ENCODE results near the gene STAC2. TPM values are rescaled to one million over a fixed set of nuclear protein-coding genes. Genes with fewer than 3 reads are reported as not detected.

The STAC2 gene
- total RNA-seq, 1 donor = not detected

- peak in 2 of 3 donors; percentile 79 to 87 for DNase-seq (ENCODE audit: low read depth in 2 of 3, low spot score in 2 of 3)
Observed at GRCh38 chr17:39235555-39236449, 10.1 kb upstream of the STAC2 start.

GRCh38 chr17:39231591-39232551 is 6.1 kb upstream of the STAC2 start:
- peak in 2 of 3 donors; percentile 53 to 70 for DNase-seq (ENCODE audit: low read depth in 2 of 3, low spot score in 2 of 3)

- no peak for DNase-seq (ENCODE audit: low read depth in 2 of 3, low spot score in 2 of 3)
Observed at GRCh38 chr17:39231091-39231561, 5.4 kb upstream of the STAC2 start.

- DNase-seq (ENCODE audit: low read depth in 2 of 3, low spot score in 2 of 3) = no peak
Observed at GRCh38 chr17:39230361-39230760, 4.6 kb upstream of the STAC2 start.

GRCh38 chr17:39229274-39229913 is 3.6 kb upstream of the STAC2 start:
- DNase-seq (ENCODE audit: low read depth in 2 of 3, low spot score in 2 of 3) = no peak

- no peak for DNase-seq (ENCODE audit: low read depth in 2 of 3, low spot score in 2 of 3)
Observed at GRCh38 chr17:39227364-39227919, 1.7 kb upstream of the STAC2 start.

- DNase-seq (ENCODE audit: low read depth in 2 of 3, low spot score in 2 of 3) = peak in 1 of 3 donors; percentile 59
Observed at GRCh38 chr17:39225959-39226683, 376 bp upstream of the STAC2 start.

GRCh38 chr17:39224778-39225307 is 902 bp downstream of the STAC2 start:
- DNase-seq (ENCODE audit: low read depth in 2 of 3, low spot score in 2 of 3) = no peak

GRCh38 chr17:39223907-39224777 is 1.6 kb downstream of the STAC2 start:
- no peak for DNase-seq (ENCODE audit: low read depth in 2 of 3, low spot score in 2 of 3)

GRCh38 chr17:39222866-39223834 is 2.6 kb downstream of the STAC2 start:
- DNase-seq (ENCODE audit: low read depth in 2 of 3, low spot score in 2 of 3) = no peak

- no peak for DNase-seq (ENCODE audit: low read depth in 2 of 3, low spot score in 2 of 3)
Observed at GRCh38 chr17:39222151-39222550, 3.6 kb downstream of the STAC2 start.

GRCh38 chr17:39221572-39221971 is 4.2 kb downstream of the STAC2 start:
- DNase-seq (ENCODE audit: low read depth in 2 of 3, low spot score in 2 of 3) = no peak

GRCh38 chr17:39219647-39220154 is 6.0 kb downstream of the STAC2 start:
- no peak for DNase-seq (ENCODE audit: low read depth in 2 of 3, low spot score in 2 of 3)

- DNase-seq (ENCODE audit: low read depth in 2 of 3, low spot score in 2 of 3) = no peak
Observed at GRCh38 chr17:39218906-39219305, 6.8 kb downstream of the STAC2 start.

- no peak for DNase-seq (ENCODE audit: low read depth in 2 of 3, low spot score in 2 of 3)
Observed at GRCh38 chr17:39217734-39218369, 7.9 kb downstream of the STAC2 start.

- no peak for DNase-seq (ENCODE audit: low read depth in 2 of 3, low spot score in 2 of 3)
Observed at GRCh38 chr17:39213852-39214251, 11.9 kb downstream of the STAC2 start.
